ENCODE measurements around the gene STAMBP.

DNA sequence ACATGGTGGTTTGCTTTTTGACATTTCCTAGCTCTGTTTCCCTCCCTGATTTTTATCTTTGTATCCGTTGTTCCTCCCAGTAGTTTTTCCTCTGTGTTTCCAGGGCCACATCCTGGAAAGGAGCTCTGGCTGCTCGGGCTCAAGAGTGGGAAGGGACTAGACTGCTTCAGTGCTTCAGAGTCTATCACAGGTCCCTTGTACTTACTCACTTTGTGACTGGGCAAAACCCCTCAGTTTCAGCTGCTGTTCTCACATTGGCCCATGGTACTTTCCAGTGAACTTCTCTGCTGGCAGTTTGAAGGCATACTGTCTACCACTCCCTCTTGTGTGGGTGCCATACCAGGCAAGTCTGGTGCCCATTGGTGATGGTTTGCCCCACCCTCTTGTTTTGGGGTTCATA is 7.5 kb upstream of the STAMBP start:
- TF ChIP-seq EGR1 (IDR thresholded peaks at IDR 0.05; ENCODE audit: low read depth in 2 of 2): no peak
- no peak for TF ChIP-seq CTCF (IDR thresholded peaks at IDR 0.05; ENCODE audit: low read depth, low read length, missing input control)
- no peak for TF ChIP-seq RAD21 (IDR thresholded peaks at IDR 0.05)
- no peak for TF ChIP-seq NR2F2 (IDR thresholded peaks at IDR 0.05)
